ENCODE data around the gene RAD9B. TPM values are rescaled to one million over a fixed set of nuclear protein-coding genes. Genes with fewer than 3 reads are reported as not detected.

RAD9B gene
- total and polyA plus RNA-seq, 2 experiments from 2014 or later, result 0.19 to 0.97 TPM

DNA sequence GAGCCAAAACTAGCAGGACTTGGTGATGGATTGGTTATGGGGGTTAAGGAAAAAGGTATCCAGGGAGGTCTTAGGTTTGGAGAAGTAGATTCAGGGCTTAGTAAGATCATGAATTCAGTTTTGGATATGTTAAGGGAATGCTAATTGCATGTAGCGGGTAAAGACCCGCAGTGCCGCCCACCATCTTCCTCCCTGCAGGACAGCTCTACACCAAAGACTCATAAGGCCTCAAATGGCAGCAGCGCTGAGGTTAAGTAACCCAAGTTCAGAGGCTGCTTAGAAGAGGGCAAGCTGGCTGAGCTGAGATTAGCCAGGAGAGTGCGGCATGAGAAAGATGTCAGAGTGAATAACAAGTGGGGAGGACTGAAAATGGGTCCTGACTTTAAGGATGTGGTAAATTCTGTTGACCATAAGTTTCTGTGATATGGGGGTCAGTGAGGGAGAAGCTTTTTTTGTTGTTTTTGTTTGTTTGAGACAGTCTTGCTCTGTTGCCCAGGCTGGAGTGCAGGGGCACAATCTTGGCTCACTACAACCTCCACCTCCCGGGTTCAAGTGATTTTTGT lies 26.2 kb downstream of the RAD9B start:
- DNase-seq, result no peak
- H3K9me3 ChIP-seq (ENCODE audit: low read depth), result no peaks in the 10 kb centered on the region
- H4K20me1 ChIP-seq (ENCODE audit: insufficient read depth), result no peaks in the 10 kb centered on the region; the same call in 1 of the 2 replicates
- peaks cover 9% of the 10 kb centered on the region; the same call in 1 of the 2 replicates for H3F3A ChIP-seq (ENCODE audit: insufficient read depth)
- no peaks in the 10 kb centered on the region for H3K27me3 ChIP-seq (replicated peaks; ENCODE audit: insufficient read depth)
- H3K9ac ChIP-seq, result no peak overlapping the region
- no peak overlapping the region for H3K27ac ChIP-seq
- no peaks in the 10 kb centered on the region for H3K9me2 ChIP-seq (ENCODE audit: insufficient read depth)
- no peak for TF ChIP-seq EZH2 (IDR thresholded peaks at IDR 0.05; ENCODE audit: insufficient read depth, poor library complexity, severe bottlenecking)
- no peak for TF ChIP-seq EZH2phosphoT487 (IDR thresholded peaks at IDR 0.05; ENCODE audit: insufficient read depth, low read depth)
- 86 to 91% methylated on average over 6 of the region's 6 CpGs for WGBS, 2 experiments (ENCODE audit: low coverage in 1 of 2, low lambda C conversion rate in 2 of 2, missing lambda C conversion rate in 2 of 2)
- H2AFZ ChIP-seq, result no peak overlapping the region
- no peaks in the 10 kb centered on the region for H3K79me2 ChIP-seq (ENCODE audit: insufficient read depth)
- no peaks in the 10 kb centered on the region for H3K36me3 ChIP-seq (ENCODE audit: low read depth)
- no peak overlapping the region for H3K4me3 ChIP-seq
- in situ Hi-C loops (cut with MboI), result no loop called here
- H3K4me2 ChIP-seq (ENCODE audit: unreplicated experiment), result no peak overlapping the region
- H3K4me1 ChIP-seq (ENCODE audit: insufficient read depth), result peaks cover 12% of the 10 kb centered on the region

DNA sequence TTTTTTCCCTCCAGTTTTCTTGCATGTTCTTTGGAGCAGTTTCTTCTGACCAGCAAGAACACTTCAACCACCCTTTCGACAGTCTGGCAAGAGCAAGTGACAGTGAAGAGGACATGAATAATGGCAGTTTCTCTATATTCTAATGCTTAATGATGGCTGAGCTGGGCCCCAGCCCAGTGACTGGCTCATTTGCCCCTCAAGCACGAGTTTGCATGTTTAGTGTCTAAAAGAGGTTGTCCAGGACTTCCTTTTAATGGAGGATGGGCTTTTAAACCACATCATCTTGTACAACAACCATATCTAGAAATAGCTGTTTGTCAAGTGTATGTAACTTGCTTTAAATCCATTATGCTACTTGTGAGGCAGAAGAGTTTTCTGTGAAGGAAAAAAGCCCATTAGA lies 28.4 kb downstream of the RAD9B start:
- TF ChIP-seq EZH2 (IDR thresholded peaks at IDR 0.05; ENCODE audit: insufficient read depth, poor library complexity, severe bottlenecking) (no peak), EZH2phosphoT487 (IDR thresholded peaks at IDR 0.05; ENCODE audit: insufficient read depth, low read depth) (no peak)
- in situ Hi-C loops (cut with MboI), result no loop called here

GRCh38 chr12:110531741-110532333 lies 29.7 kb downstream of the RAD9B start:
- Histone ChIP-seq H3K9me3 (ENCODE audit: low read depth) (no peaks in the 10 kb centered on the region), H3K4me2 (ENCODE audit: unreplicated experiment) (no peak overlapping the region), H3K4me1 (ENCODE audit: insufficient read depth) (peaks cover 12% of the 10 kb centered on the region), H3K4me3 (no peak overlapping the region), H3K9me2 (ENCODE audit: insufficient read depth) (no peaks in the 10 kb centered on the region), H3K9ac (no peak overlapping the region), H3K27ac (no peak overlapping the region), H3K27me3 (replicated peaks; ENCODE audit: insufficient read depth) (no peaks in the 10 kb centered on the region), H3K36me3 (ENCODE audit: low read depth) (peaks cover 7% of the 10 kb centered on the region; the same call in 1 of the 2 replicates), H3K79me2 (ENCODE audit: insufficient read depth) (no peaks in the 10 kb centered on the region), H4K20me1 (ENCODE audit: insufficient read depth) (no peaks in the 10 kb centered on the region; the same call in 1 of the 2 replicates), H2AFZ (no peak overlapping the region), H3F3A (ENCODE audit: insufficient read depth) (peaks cover 9% of the 10 kb centered on the region; the same call in 1 of the 2 replicates)
- in situ Hi-C loops (cut with MboI), result no loop called here
- TF ChIP-seq EZH2phosphoT487 (IDR thresholded peaks at IDR 0.05; ENCODE audit: insufficient read depth, low read depth) (no peak), EZH2 (IDR thresholded peaks at IDR 0.05; ENCODE audit: insufficient read depth, poor library complexity, severe bottlenecking) (no peak)
- 49% methylated on average over 2 of the region's 2 CpGs for WGBS, 2 experiments (ENCODE audit: low coverage in 1 of 2, low lambda C conversion rate in 2 of 2, missing lambda C conversion rate in 2 of 2)
- peak; percentile 70 for DNase-seq

More for the DNA sequence above, 28.4 kb downstream of the RAD9B start:
- no peak overlapping the region for H3K9ac ChIP-seq
- no peaks in the 10 kb centered on the region for H3K27me3 ChIP-seq (replicated peaks; ENCODE audit: insufficient read depth)
- peaks cover 9% of the 10 kb centered on the region; the same call in 1 of the 2 replicates for H3F3A ChIP-seq (ENCODE audit: insufficient read depth)
- H3K79me2 ChIP-seq (ENCODE audit: insufficient read depth), result no peaks in the 10 kb centered on the region
- no peak overlapping the region for H2AFZ ChIP-seq
- H3K4me3 ChIP-seq, result no peak overlapping the region
- H3K27ac ChIP-seq, result no peak overlapping the region
- H3K4me1 ChIP-seq (ENCODE audit: insufficient read depth), result peaks cover 12% of the 10 kb centered on the region
- H3K4me2 ChIP-seq (ENCODE audit: unreplicated experiment), result no peak overlapping the region
- DNase-seq, result no peak
- 94 to 96% methylated on average over 2 of the region's 2 CpGs for WGBS, 2 experiments (ENCODE audit: low coverage in 1 of 2, low lambda C conversion rate in 2 of 2, missing lambda C conversion rate in 2 of 2)
- no peaks in the 10 kb centered on the region for H3K36me3 ChIP-seq (ENCODE audit: low read depth)
- H4K20me1 ChIP-seq (ENCODE audit: insufficient read depth), result no peaks in the 10 kb centered on the region; the same call in 1 of the 2 replicates
- H3K9me2 ChIP-seq (ENCODE audit: insufficient read depth), result no peaks in the 10 kb centered on the region
- no peaks in the 10 kb centered on the region for H3K9me3 ChIP-seq (ENCODE audit: low read depth)

- no peak overlapping the region for H3K27ac ChIP-seq
- H3K36me3 ChIP-seq (ENCODE audit: low read depth), result peaks cover 8% of the 10 kb centered on the region; the same call in 1 of the 2 replicates
- in situ Hi-C loops (cut with MboI), result no loop called here
- H3K9ac ChIP-seq, result no peak overlapping the region
- WGBS, 2 experiments (ENCODE audit: low coverage in 1 of 2, low lambda C conversion rate in 2 of 2, missing lambda C conversion rate in 2 of 2), result 82 to 89% methylated on average over 3 of the region's 3 CpGs
- H3K9me3 ChIP-seq (ENCODE audit: low read depth), result no peaks in the 10 kb centered on the region
- no peak overlapping the region for H3K4me2 ChIP-seq (ENCODE audit: unreplicated experiment)
- H3K9me2 ChIP-seq (ENCODE audit: insufficient read depth), result no peaks in the 10 kb centered on the region
- no peaks in the 10 kb centered on the region; the same call in 1 of the 2 replicates for H4K20me1 ChIP-seq (ENCODE audit: insufficient read depth)
- TF ChIP-seq EZH2phosphoT487 (IDR thresholded peaks at IDR 0.05; ENCODE audit: insufficient read depth, low read depth), result no peak
- no peaks in the 10 kb centered on the region for H3K79me2 ChIP-seq (ENCODE audit: insufficient read depth)
- H3F3A ChIP-seq (ENCODE audit: insufficient read depth), result peaks cover 9% of the 10 kb centered on the region; the same call in 1 of the 2 replicates
- H3K27me3 ChIP-seq (replicated peaks; ENCODE audit: insufficient read depth), result no peaks in the 10 kb centered on the region
- H3K4me3 ChIP-seq, result no peak overlapping the region
- H3K4me1 ChIP-seq (ENCODE audit: insufficient read depth), result peaks cover 12% of the 10 kb centered on the region
- no peak for DNase-seq
- H2AFZ ChIP-seq, result no peak overlapping the region
Measured at GRCh38 chr12:110532644-110533043, 30.5 kb downstream of the RAD9B start.
